AG04450 (cell line): Measurements from ENCODE around the gene FKBP1A. TPM values are rescaled to one million over a fixed set of nuclear protein-coding genes. Genes with fewer than 3 reads are reported as not detected.

Source experiments
- CTCF ChIA-PET: fragments of 300-600, 350-600 bp; formaldehyde crosslinking; extraction: SDS; loops from one replicate; lab custom pipeline; 2022; ENCODE audit warnings: antibody characterized with exemption, inconsistent platforms; lab: Charles Lee
- POLR2A ChIA-PET: fragments of 350-600 bp; formaldehyde crosslinking; extraction: SDS; loops from one replicate; lab custom pipeline; 2021; ENCODE audit warnings: antibody characterized with exemption, inconsistent platforms; lab: Yijun Ruan, JAX
- DNase-seq: peaks from one replicate; pipeline ENCODE4 v3.0.0-alpha.2; 2011; ENCODE audit warnings: low read depth, low spot score
- H3K27ac ChIP-seq: one replicate; pipeline ENCODE4 v1.5.1; 2012; ENCODE audit warnings: low read depth, low read length, control low read depth
- H3K27me3 ChIP-seq: one replicate; pipeline ENCODE4 v1.6.0; 2012; ENCODE audit warnings: low read length; ENCODE audit not compliant: control insufficient read depth, insufficient read depth
- H3K4me3 ChIP-seq: 2 replicates; pipeline ENCODE4 v1.5.1; 2011; ENCODE audit warnings: mild to moderate bottlenecking, low read depth, low read length, control low read depth
- H3K9me3 ChIP-seq: 2 replicates; pipeline ENCODE4 v1.5.1; 2012; ENCODE audit warnings: low read length; ENCODE audit not compliant: control insufficient read depth, insufficient read depth
- CTCF ChIP-seq: IDR thresholded peaks from 2 replicates; pipeline ENCODE4 v1.5.1; 2011; ENCODE audit warnings: low read depth, low read length, control low read depth, inconsistent platforms
- polyA plus RNA-seq: library from polyadenylated mRNA; depleted of rRNA; stranded (reverse); fragments of >200 nt; gene quantifications from 2 replicates; pipeline ENCODE4 v1.2.3, GENCODE V29; 2011

FKBP1A gene
- polyA plus RNA-seq, 1 experiment, result 579 TPM

- H3K27ac ChIP-seq, result peak overlapping the region; percentile 21
- no peak for TF ChIP-seq CTCF
- H3K4me3 ChIP-seq, result no peak overlapping the region
- H3K9me3 ChIP-seq, result no peaks in the 10 kb centered on the region
- CTCF ChIA-PET, result interaction anchor here (1.5 to 1.8 kb wide), 2 partner anchors 15 to 138 kb away, joined by 4 to 5 read pairs; partner anchors contain the start of gene NSFL1C
- DNase-seq, result no peak
- POLR2A ChIA-PET, result no interaction called here
- no peaks in the 10 kb centered on the region for H3K27me3 ChIP-seq
Observed at GRCh38 chr20:1327827-1328679, 64.8 kb downstream of the FKBP1A start.

GRCh38 chr20:1327241-1327653, 65.6 kb downstream of the FKBP1A start:
- CTCF ChIA-PET, result interaction anchor here (1.5 to 1.8 kb wide), 2 partner anchors 14 to 139 kb away, joined by 4 to 5 read pairs; partner anchors contain the start of gene NSFL1C
- TF ChIP-seq CTCF, result no peak
- H3K27ac ChIP-seq, result peak overlapping the region; percentile 63
- DNase-seq, result no peak
- no peaks in the 10 kb centered on the region for H3K9me3 ChIP-seq
- POLR2A ChIA-PET, result no interaction called here
- no peak overlapping the region for H3K4me3 ChIP-seq
- no peaks in the 10 kb centered on the region for H3K27me3 ChIP-seq

- no peak for DNase-seq
- Histone ChIP-seq H3K27ac (peak overlapping the region; percentile 100), H3K4me3 (peak overlapping the region; percentile 95), H3K9me3 (peaks cover 2% of the 10 kb centered on the region; the same call in 1 of the 2 replicates), H3K27me3 (no peaks in the 10 kb centered on the region)
- CTCF ChIA-PET, result interaction anchor here (0.6 to 1.5 kb wide), 3 partner anchors 13 to 67 kb away, joined by 3 to 5 read pairs (median 3); no protein-coding TSS in a partner anchor
- POLR2A ChIA-PET, result interaction anchor here (0.7 to 1.7 kb wide), 6 partner anchors 8 to 140 kb away, joined by 3 to 9 read pairs (median 3); partner anchors contain the start of gene NSFL1C
- no peak for TF ChIP-seq CTCF
Observed at GRCh38 chr20:1326031-1326930, 66.6 kb downstream of the FKBP1A start.

GRCh38 chr20:1325173-1326030, 67.5 kb downstream of the FKBP1A start:
- peak overlapping the region; percentile 95 for H3K4me3 ChIP-seq
- CTCF ChIA-PET, result interaction anchor here (0.6 to 1.1 kb wide), 3 partner anchors 52 to 112 kb away, joined by 3 read pairs; no protein-coding TSS in a partner anchor
- TF ChIP-seq CTCF, result no peak
- H3K27ac ChIP-seq, result peak overlapping the region; percentile 100
- peaks cover 11% of the 10 kb centered on the region for H3K9me3 ChIP-seq
- peak; percentile 92 for DNase-seq
- no peaks in the 10 kb centered on the region for H3K27me3 ChIP-seq
- POLR2A ChIA-PET, result interaction anchor here (0.6 to 1.7 kb wide), 7 partner anchors 9 to 141 kb away, joined by 3 to 9 read pairs (median 3); partner anchors contain the start of gene NSFL1C
